ENCODE data around the gene CDK2AP2. TPM values are rescaled to one million over a fixed set of nuclear protein-coding genes. Genes with fewer than 3 reads are reported as not detected.

Gene CDK2AP2
- total and polyA plus RNA-seq, 2 donors (not counting 1 experiment from before 2014, with no cell fraction given) = 62.7 to 112 TPM

DNA sequence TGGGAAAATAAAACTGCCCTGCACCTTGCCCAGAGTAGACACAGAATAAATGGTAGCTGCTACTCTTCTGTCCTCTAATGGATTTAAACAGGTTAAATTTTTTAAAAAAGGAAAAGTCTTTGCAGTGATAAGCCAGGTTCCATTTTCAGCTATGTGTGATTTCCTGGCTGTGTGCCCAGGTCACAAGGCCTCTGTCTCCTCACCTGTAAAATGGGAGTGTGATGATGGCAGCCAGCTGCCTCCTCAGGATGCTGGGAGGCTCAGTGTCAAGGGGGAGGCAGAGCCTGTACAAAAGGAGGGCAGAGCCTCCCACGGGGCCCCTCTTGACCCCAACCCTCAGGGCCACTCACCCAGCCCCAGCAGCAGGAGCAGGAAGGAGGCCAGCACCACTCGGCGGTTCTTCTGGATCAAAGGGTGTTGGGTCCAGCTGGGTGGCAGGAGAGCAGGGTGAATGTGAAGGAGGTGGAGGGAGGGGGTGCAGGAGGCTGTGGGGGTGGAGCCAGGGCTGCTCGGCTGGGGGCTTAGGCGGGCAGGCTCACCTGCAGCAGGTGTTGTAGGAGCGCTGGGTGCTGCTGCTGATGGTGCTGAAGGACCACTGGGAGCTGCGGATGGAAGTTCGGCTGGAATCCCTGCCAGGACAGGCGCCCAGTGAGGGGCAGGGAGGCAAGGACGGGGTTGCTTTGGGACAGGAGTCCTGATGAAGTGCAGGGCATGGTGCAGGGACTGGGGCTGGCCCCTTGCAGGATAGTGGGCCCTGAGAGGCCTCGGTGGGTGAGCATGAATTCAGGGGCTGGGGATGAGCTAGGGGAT lies 40.8 kb downstream of the CDK2AP2 start:
- Histone ChIP-seq H3K9me3 (ENCODE audit: control extremely low read depth in 1 of 3, control insufficient read depth in 2 of 3, insufficient read depth in 1 of 3, low read length in 2 of 3) (peaks cover 0 to 9% (median 0%) of the 10 kb centered on the region in 3 donors), H3K27me3 (replicated peaks in 1 of 4; ENCODE audit: control extremely low read depth in 1 of 4, control insufficient read depth in 3 of 4, insufficient read depth in 4 of 4, low read length in 3 of 4) (no peaks in the 10 kb centered on the region), H4K20me1 (ENCODE audit: control insufficient read depth, insufficient read depth, low read length, poor library complexity, severe bottlenecking) (peaks cover 10% of the 10 kb centered on the region), H3K79me2 (ENCODE audit: control insufficient read depth, insufficient read depth, low read length) (peaks cover 57% of the 10 kb centered on the region), H3K9ac (ENCODE audit: low read length) (no peak overlapping the region), H3K36me3 (replicated peaks in 1 of 2; ENCODE audit: control extremely low read depth in 1 of 2, control insufficient read depth in 1 of 2, extremely low read depth in 1 of 2, insufficient read depth in 2 of 2, low read length in 1 of 2) (peaks cover 2 to 9% of the 10 kb centered on the region in 2 experiments), H3K4me3 (ENCODE audit: control extremely low read depth in 1 of 5, extremely low read depth in 1 of 5, insufficient read depth in 1 of 5, low read depth in 2 of 5, low read length in 4 of 5) (peak overlapping the region in 1 of 5 experiments; percentile 88), H3K27ac (ENCODE audit: low read length in 2 of 2) (peak overlapping the region in 1 of 2 donors; percentile 87), H2AFZ (ENCODE audit: insufficient read depth, low read depth, low read length, poor library complexity, severe bottlenecking) (no peak overlapping the region), H3K4me1 (ENCODE audit: control insufficient read depth in 2 of 2, insufficient read depth in 2 of 2, low read length in 2 of 2) (peaks cover 40 to 73% of the 10 kb centered on the region in 2 donors), H3K4me2 (replicated peaks; ENCODE audit: low read depth, low read length, poor library complexity, severe bottlenecking) (peak overlapping the region; percentile 98)
- H3K4me1 Mint-ChIP-seq = peaks cover 62% of the 10 kb centered on the region
- H3K4me3 Mint-ChIP-seq = peak overlapping the region; percentile 95
- peak overlapping the region; percentile 95 for H3K27ac Mint-ChIP-seq
- H3K27me3 Mint-ChIP-seq = no peaks in the 10 kb centered on the region
- TF ChIP-seq, protein P1, sequence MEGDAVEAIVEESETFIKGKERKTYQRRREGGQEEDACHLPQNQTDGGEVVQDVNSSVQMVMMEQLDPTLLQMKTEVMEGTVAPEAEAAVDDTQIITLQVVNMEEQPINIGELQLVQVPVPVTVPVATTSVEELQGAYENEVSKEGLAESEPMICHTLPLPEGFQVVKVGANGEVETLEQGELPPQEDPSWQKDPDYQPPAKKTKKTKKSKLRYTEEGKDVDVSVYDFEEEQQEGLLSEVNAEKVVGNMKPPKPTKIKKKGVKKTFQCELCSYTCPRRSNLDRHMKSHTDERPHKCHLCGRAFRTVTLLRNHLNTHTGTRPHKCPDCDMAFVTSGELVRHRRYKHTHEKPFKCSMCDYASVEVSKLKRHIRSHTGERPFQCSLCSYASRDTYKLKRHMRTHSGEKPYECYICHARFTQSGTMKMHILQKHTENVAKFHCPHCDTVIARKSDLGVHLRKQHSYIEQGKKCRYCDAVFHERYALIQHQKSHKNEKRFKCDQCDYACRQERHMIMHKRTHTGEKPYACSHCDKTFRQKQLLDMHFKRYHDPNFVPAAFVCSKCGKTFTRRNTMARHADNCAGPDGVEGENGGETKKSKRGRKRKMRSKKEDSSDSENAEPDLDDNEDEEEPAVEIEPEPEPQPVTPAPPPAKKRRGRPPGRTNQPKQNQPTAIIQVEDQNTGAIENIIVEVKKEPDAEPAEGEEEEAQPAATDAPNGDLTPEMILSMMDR (IDR thresholded peaks at IDR 0.05) = no peak
- TF ChIP-seq EZH2 (IDR thresholded peaks at IDR 0.05; ENCODE audit: borderline replicate concordance, insufficient read depth, low read depth, low read length, poor library complexity, severe bottlenecking) = no peak
- ChIA-PET CTCF (interaction anchor here (0.8 to 6.7 kb wide), 7 partner anchors 19 to 64 kb away, joined by 3 to 64 read pairs (median 4); partner anchors contain the start of genes PITPNM1, PPP1CA, PTPRCAP and TBC1D10C), POLR2A (interaction anchor here (0.5 to 10.4 kb wide), 15 partner anchors 8 to 657 kb away, joined by 3 to 215 read pairs (median 11); partner anchors contain the start of genes AIP, CORO1B, POLD4 and PPP1CA)
- ATAC-seq (ENCODE audit: low read depth) = no peak
- no peak for DNase-seq
- intact Hi-C loops (cut with micrococcal nuclease) = no loop called here
- WGBS (ENCODE audit: insufficient coverage) = 94% methylated on average over 10 of the region's 11 CpGs
- no peaks in the 10 kb centered on the region for H3K9me3 Mint-ChIP-seq (ENCODE audit: insufficient read depth)
